Measurements from ENCODE around the gene FOXO4.

Gene FOXO4

GRCh38 chrX:71118032-71118984 lies 22.7 kb downstream of the FOXO4 start, which contains the start of gene MED12:
Gene MED12 (plus strand): TSS chrX:71118596. CDS start chrX:71118755, 159 bp downstream.
- H3K9ac ChIP-seq, result peak within 1 kb of the TSS; percentile 93
- peak within 1 kb of the TSS; percentile 88 for H2AFZ ChIP-seq (ENCODE audit: low read depth)
- H3K4me2 ChIP-seq, result peak within 1 kb of the TSS; percentile 57
- no peak for TF ChIP-seq CTCF (conservative IDR thresholded peaks at IDR 0.05; ENCODE audit: low read depth, low read length)
- H3K27me3 ChIP-seq (ENCODE audit: insufficient read depth, low read depth), result no peaks in the 10 kb centered on the region
- no peak within 1 kb of the TSS for H3K4me3 ChIP-seq (IDR thresholded peaks at IDR 0.05; ENCODE audit: insufficient read depth, low read depth, low read length)
- H3K27ac ChIP-seq, result peak within 1 kb of the TSS; percentile 69
- H4K20me1 ChIP-seq (ENCODE audit: insufficient read depth), result no peaks in the 10 kb centered on the region
- H3K4me1 ChIP-seq (ENCODE audit: low read depth, poor library complexity, severe bottlenecking), result peaks cover 13% of the 10 kb centered on the region
- H3K36me3 ChIP-seq (ENCODE audit: insufficient read depth), result no peaks in the 10 kb centered on the region
- no peaks in the 10 kb centered on the region for H3K79me2 ChIP-seq (ENCODE audit: insufficient read depth, low read depth)

GRCh38 chrX:71118985-71119535 lies 23.4 kb downstream of the FOXO4 start:
- no peaks in the 10 kb centered on the region for H4K20me1 ChIP-seq (ENCODE audit: insufficient read depth)
- peak overlapping the region; percentile 45; the same call in 1 of the 2 replicates for H3K4me2 ChIP-seq
- peak overlapping the region; percentile 93; the same call in 1 of the 2 replicates for H3K9ac ChIP-seq
- H2AFZ ChIP-seq (ENCODE audit: low read depth), result no peak overlapping the region
- peak overlapping the region; percentile 69; the same call in 1 of the 2 replicates for H3K27ac ChIP-seq
- peaks cover 6% of the 10 kb centered on the region for H3K4me1 ChIP-seq (ENCODE audit: low read depth, poor library complexity, severe bottlenecking)
- H3K79me2 ChIP-seq (ENCODE audit: insufficient read depth, low read depth), result no peaks in the 10 kb centered on the region
- H3K27me3 ChIP-seq (ENCODE audit: insufficient read depth, low read depth), result no peaks in the 10 kb centered on the region
- no peaks in the 10 kb centered on the region for H3K36me3 ChIP-seq (ENCODE audit: insufficient read depth)
- no peak for TF ChIP-seq CTCF (conservative IDR thresholded peaks at IDR 0.05; ENCODE audit: low read depth, low read length)
- H3K4me3 ChIP-seq (IDR thresholded peaks at IDR 0.05; ENCODE audit: insufficient read depth, low read depth, low read length), result no peak overlapping the region

GRCh38 chrX:71128166-71128833 lies 32.6 kb downstream of the FOXO4 start:
- Histone ChIP-seq H3K27ac (no peak overlapping the region), H2AFZ (ENCODE audit: low read depth) (no peak overlapping the region), H3K27me3 (ENCODE audit: insufficient read depth, low read depth) (no peaks in the 10 kb centered on the region), H3K36me3 (ENCODE audit: insufficient read depth) (no peaks in the 10 kb centered on the region), H3K9ac (no peak overlapping the region), H3K4me3 (IDR thresholded peaks at IDR 0.05; ENCODE audit: insufficient read depth, low read depth, low read length) (no peak overlapping the region), H3K4me2 (no peak overlapping the region), H3K79me2 (ENCODE audit: insufficient read depth, low read depth) (no peaks in the 10 kb centered on the region), H4K20me1 (ENCODE audit: insufficient read depth) (no peaks in the 10 kb centered on the region), H3K4me1 (ENCODE audit: low read depth, poor library complexity, severe bottlenecking) (no peaks in the 10 kb centered on the region)
- TF ChIP-seq CTCF (conservative IDR thresholded peaks at IDR 0.05; ENCODE audit: low read depth, low read length), result no peak

GRCh38 chrX:71128915-71129765 lies 33.5 kb downstream of the FOXO4 start:
- Histone ChIP-seq H3K4me2 (no peak overlapping the region), H4K20me1 (ENCODE audit: insufficient read depth) (no peaks in the 10 kb centered on the region), H3K36me3 (ENCODE audit: insufficient read depth) (no peaks in the 10 kb centered on the region), H3K9ac (no peak overlapping the region), H3K27me3 (ENCODE audit: insufficient read depth, low read depth) (no peaks in the 10 kb centered on the region), H3K4me1 (ENCODE audit: low read depth, poor library complexity, severe bottlenecking) (no peaks in the 10 kb centered on the region), H2AFZ (ENCODE audit: low read depth) (no peak overlapping the region), H3K27ac (no peak overlapping the region), H3K4me3 (IDR thresholded peaks at IDR 0.05; ENCODE audit: insufficient read depth, low read depth, low read length) (no peak overlapping the region), H3K79me2 (ENCODE audit: insufficient read depth, low read depth) (no peaks in the 10 kb centered on the region)
- peak; percentile 83 for TF ChIP-seq CTCF (conservative IDR thresholded peaks at IDR 0.05; ENCODE audit: low read depth, low read length)

Measured in KMS-11 (cell line).